CD4-positive, CD25-positive, alpha-beta regulatory T cell (primary cell): ENCODE measurements around the gene KCNQ5. TPM values are rescaled to one million over a fixed set of nuclear protein-coding genes. Genes with fewer than 3 reads are reported as not detected.

ENCODE experiments used
- ATAC-seq, 2 donors: fragments of 150-1000 bp; cut with Tn5 transposase; one replicate each; pipeline ENCODE4 v1.10.0; 2021; ENCODE audit warnings: low read depth in 2 of 2, moderate number of reproducible peaks in 2 of 2, moderate library complexity in 1 of 2
- DNase-seq, 3 donors: peaks; one replicate each; pipeline versions ENCODE4 v3.0.0 to v3.0.0-alpha.2; 2012 to 2022; ENCODE audit warnings: mixed read lengths in 1 of 3
- H3K27ac ChIP-seq: one replicate; pipeline ENCODE4 v1.7.0; 2013; ENCODE audit warnings: mild to moderate bottlenecking, low read length; ENCODE audit not compliant: insufficient read depth, poor library complexity, severe bottlenecking
- H3K27me3 ChIP-seq: one replicate; pipeline ENCODE4 v1.7.0; 2013; ENCODE audit warnings: low read length; ENCODE audit not compliant: control insufficient read depth, insufficient read depth
- H3K36me3 ChIP-seq: one replicate; pipeline ENCODE4 v1.7.0; 2013; ENCODE audit warnings: mild to moderate bottlenecking, low read length, moderate library complexity; ENCODE audit not compliant: control insufficient read depth, insufficient read depth
- H3K4me1 ChIP-seq: 2 replicates; pipeline ENCODE4 v1.7.0; 2013; ENCODE audit warnings: mild to moderate bottlenecking, low read length; ENCODE audit not compliant: insufficient read depth, control insufficient read depth, poor library complexity, severe bottlenecking
- H3K4me3 ChIP-seq: one replicate; pipeline ENCODE4 v1.7.0; 2013; ENCODE audit warnings: low read depth, mild to moderate bottlenecking, low read length, moderate library complexity
- H3K9me3 ChIP-seq, 2 experiments: 1 replicate in 1 of 2; 2 replicates in 1 of 2; pipeline ENCODE4 v1.7.0; 2013; ENCODE audit warnings: low read length in 2 of 2, mild to moderate bottlenecking in 1 of 2, moderate library complexity in 1 of 2; ENCODE audit not compliant: control insufficient read depth in 2 of 2
- H3K27ac Mint-ChIP-seq, 3 donors: one replicate each; pipeline ENCODE4 v1.8.0; 2020 to 2022; ENCODE audit warnings: mild to moderate bottlenecking in 3 of 3, mixed read lengths in 3 of 3, moderate library complexity in 2 of 3
- H3K27me3 Mint-ChIP-seq: one replicate; pipeline ENCODE4 v1.8.0; 2022; ENCODE audit warnings: mild to moderate bottlenecking, mixed read lengths
- H3K36me3 Mint-ChIP-seq: one replicate; pipeline ENCODE4 v1.8.0; 2020; ENCODE audit warnings: mixed read lengths
- H3K4me1 Mint-ChIP-seq, 4 donors: one replicate each; pipeline ENCODE4 v1.8.0; 2020 to 2022; ENCODE audit warnings: mixed read lengths in 4 of 4, mild to moderate bottlenecking in 1 of 4
- H3K4me3 Mint-ChIP-seq, 4 donors: one replicate each; pipeline ENCODE4 v1.8.0; 2020 to 2022; ENCODE audit warnings: mild to moderate bottlenecking in 4 of 4, mixed read lengths in 4 of 4, moderate library complexity in 3 of 4
- H3K9me3 Mint-ChIP-seq, 7 donors: one replicate each; pipeline ENCODE4 v1.8.0; 2020 to 2022; ENCODE audit warnings: mixed read lengths in 7 of 7, mild to moderate bottlenecking in 3 of 7, moderate library complexity in 2 of 7
- polyA plus RNA-seq, 4 donors: library from polyadenylated mRNA; unstranded; fragments of 300-500 nt; fragmentation: Illumina TruSeq; gene quantifications; one replicate each; pipeline ENCODE4 v1.2.3, GENCODE V29; 2021
- total RNA-seq: library from RNA; stranded (reverse); gene quantifications from one replicate; pipeline ENCODE4 v1.2.3, GENCODE V29; 2022

Gene KCNQ5
- total and polyA plus RNA-seq, 5 donors from 2014 or later: 0.45 to 2.5 (median 1.8) TPM

DNA sequence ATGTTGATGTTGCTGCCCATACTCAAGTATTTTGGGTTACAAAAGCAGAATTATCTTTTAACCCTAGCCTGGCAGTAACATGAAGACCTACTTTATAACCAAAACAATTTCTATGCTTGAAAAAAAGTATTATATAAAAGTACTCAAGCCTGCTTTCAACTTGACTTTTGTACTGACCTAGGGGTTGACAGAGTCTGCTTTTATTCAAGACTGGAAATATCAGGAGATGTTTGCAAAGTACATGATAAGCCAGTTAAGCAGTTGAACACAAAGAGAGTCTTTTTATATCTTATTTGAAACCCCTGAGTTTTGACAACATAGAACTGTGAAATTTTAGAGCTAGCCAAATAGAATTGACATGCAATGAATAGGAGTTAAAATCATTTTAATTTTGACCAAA lies 159.8 kb downstream of the KCNQ5 start:
- Mint-ChIP-seq H3K4me3 (no peak overlapping the region), H3K9me3 (peaks cover 0 to 2% (median 0%) of the 10 kb centered on the region in 7 donors), H3K36me3 (no peaks in the 10 kb centered on the region), H3K27ac (no peak overlapping the region), H3K27me3 (no peaks in the 10 kb centered on the region), H3K4me1 (no peaks in the 10 kb centered on the region)
- H3K9me3 ChIP-seq: no peaks in the 10 kb centered on the region
- H3K36me3 ChIP-seq: no peaks in the 10 kb centered on the region
- ATAC-seq (no peak), DNase-seq (no peak)
- H3K27ac ChIP-seq: no peak overlapping the region
- H3K4me1 ChIP-seq: no peaks in the 10 kb centered on the region
- H3K4me3 ChIP-seq: no peak overlapping the region
- no peaks in the 10 kb centered on the region for H3K27me3 ChIP-seq

DNA sequence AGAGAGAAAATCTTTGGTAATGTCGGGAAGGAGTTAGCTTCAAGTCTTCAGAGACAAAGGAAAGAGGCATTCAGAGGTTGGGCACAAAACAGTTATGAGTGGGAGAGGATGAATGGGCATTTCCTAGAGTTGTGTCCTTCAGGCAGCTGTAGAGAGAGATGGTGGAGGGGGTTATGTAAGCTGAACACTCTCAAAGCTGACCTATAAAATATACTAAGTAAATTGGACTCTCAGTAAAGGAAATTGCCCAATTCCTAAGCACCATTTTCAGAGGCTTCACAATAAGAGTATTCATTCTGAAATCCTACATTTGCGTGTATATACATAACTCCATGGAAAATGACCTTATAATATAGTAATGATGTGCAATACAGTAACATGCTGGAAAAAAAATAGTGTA lies 161.2 kb downstream of the KCNQ5 start:
- no peak for ATAC-seq
- Histone ChIP-seq H3K36me3 (no peaks in the 10 kb centered on the region), H3K4me1 (no peaks in the 10 kb centered on the region), H3K9me3 (no peaks in the 10 kb centered on the region), H3K27me3 (no peaks in the 10 kb centered on the region), H3K4me3 (no peak overlapping the region), H3K27ac (no peak overlapping the region)
- H3K4me3 Mint-ChIP-seq: no peak overlapping the region
- H3K36me3 Mint-ChIP-seq: no peaks in the 10 kb centered on the region
- no peaks in the 10 kb centered on the region for H3K27me3 Mint-ChIP-seq
- H3K4me1 Mint-ChIP-seq: no peaks in the 10 kb centered on the region
- H3K9me3 Mint-ChIP-seq: peaks cover 0 to 2% (median 0%) of the 10 kb centered on the region in 7 donors
- DNase-seq: no peak
- H3K27ac Mint-ChIP-seq: no peak overlapping the region

DNA sequence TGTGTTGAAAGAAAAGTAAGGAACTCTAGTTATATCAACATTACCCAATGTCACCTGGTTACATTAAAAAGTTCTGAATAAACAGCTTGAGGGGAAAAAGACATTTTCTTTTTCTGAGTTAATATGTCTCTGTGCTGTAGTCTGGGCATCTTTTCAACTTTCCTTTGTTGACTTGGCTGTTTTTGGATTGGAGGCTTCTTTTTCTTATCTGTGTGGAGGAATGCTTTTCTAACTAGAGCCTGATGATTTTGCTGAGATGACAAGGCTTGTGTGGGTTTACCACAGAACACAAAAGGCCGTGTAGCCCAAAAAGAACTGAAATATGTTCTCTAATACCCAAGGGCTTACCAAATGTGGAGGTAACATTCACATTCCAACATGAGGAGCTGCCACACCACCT lies 161.8 kb downstream of the KCNQ5 start:
- H3K9me3 ChIP-seq: no peaks in the 10 kb centered on the region
- peaks cover 0 to 2% (median 0%) of the 10 kb centered on the region in 7 donors for H3K9me3 Mint-ChIP-seq
- H3K4me1 ChIP-seq: no peaks in the 10 kb centered on the region
- no peak overlapping the region for H3K27ac ChIP-seq
- DNase-seq: no peak
- no peak overlapping the region for H3K27ac Mint-ChIP-seq
- H3K27me3 Mint-ChIP-seq: no peaks in the 10 kb centered on the region
- no peaks in the 10 kb centered on the region for H3K27me3 ChIP-seq
- no peaks in the 10 kb centered on the region for H3K36me3 Mint-ChIP-seq
- ATAC-seq: no peak
- H3K4me3 ChIP-seq: no peak overlapping the region
- no peak overlapping the region for H3K4me3 Mint-ChIP-seq
- no peaks in the 10 kb centered on the region for H3K4me1 Mint-ChIP-seq
- H3K36me3 ChIP-seq: no peaks in the 10 kb centered on the region

DNA sequence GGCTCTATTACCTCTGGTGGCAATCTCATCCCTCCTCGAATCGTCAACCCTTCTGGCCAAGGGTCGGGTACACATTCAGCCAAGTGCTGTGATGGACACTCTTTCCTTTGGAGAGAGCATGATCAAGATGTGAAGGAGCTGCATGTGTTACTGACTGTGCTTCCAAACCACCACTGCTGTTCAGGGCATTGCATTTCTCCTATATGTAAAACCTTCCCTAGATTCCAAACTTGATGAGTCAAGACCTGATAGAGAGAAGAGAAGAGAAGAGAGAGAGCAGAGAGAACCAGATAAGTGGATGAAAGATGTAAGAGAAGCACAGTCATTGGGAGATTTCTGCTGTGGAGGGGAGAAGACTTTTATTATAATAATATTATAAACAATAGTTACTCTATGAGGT lies 162.2 kb downstream of the KCNQ5 start:
- no peak overlapping the region for H3K27ac ChIP-seq
- H3K27ac Mint-ChIP-seq: no peak overlapping the region
- no peaks in the 10 kb centered on the region for H3K4me1 ChIP-seq
- H3K4me3 ChIP-seq: no peak overlapping the region
- H3K9me3 Mint-ChIP-seq: peaks cover 0 to 1% (median 0%) of the 10 kb centered on the region in 7 donors
- H3K36me3 ChIP-seq: no peaks in the 10 kb centered on the region
- no peaks in the 10 kb centered on the region for H3K27me3 ChIP-seq
- ATAC-seq (no peak), DNase-seq (no peak)
- H3K27me3 Mint-ChIP-seq: no peaks in the 10 kb centered on the region
- H3K4me3 Mint-ChIP-seq: no peak overlapping the region
- no peaks in the 10 kb centered on the region for H3K9me3 ChIP-seq
- H3K4me1 Mint-ChIP-seq: no peaks in the 10 kb centered on the region
- H3K36me3 Mint-ChIP-seq: no peaks in the 10 kb centered on the region

DNA sequence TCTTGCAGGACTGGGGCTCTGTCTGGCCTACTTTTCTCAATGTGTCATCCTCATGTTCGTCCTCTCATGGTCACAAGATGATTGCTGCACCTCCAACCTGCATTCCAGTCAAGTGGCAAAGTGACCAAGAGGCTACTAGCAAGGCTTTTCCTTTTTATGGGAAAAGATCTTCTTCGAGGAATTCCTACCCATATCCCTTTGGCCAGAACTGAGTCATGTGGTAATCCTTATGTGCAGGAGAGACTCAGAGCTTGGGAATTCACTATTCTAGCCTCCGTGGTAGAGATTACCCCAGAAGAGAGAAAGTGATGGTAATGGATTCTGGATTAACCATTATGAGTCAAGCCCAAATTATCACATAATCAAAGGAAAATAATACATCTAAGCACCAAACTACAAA lies 162.7 kb downstream of the KCNQ5 start:
- Mint-ChIP-seq H3K9me3 (peaks cover 0 to 1% (median 0%) of the 10 kb centered on the region in 7 donors), H3K4me1 (no peaks in the 10 kb centered on the region)

DNA sequence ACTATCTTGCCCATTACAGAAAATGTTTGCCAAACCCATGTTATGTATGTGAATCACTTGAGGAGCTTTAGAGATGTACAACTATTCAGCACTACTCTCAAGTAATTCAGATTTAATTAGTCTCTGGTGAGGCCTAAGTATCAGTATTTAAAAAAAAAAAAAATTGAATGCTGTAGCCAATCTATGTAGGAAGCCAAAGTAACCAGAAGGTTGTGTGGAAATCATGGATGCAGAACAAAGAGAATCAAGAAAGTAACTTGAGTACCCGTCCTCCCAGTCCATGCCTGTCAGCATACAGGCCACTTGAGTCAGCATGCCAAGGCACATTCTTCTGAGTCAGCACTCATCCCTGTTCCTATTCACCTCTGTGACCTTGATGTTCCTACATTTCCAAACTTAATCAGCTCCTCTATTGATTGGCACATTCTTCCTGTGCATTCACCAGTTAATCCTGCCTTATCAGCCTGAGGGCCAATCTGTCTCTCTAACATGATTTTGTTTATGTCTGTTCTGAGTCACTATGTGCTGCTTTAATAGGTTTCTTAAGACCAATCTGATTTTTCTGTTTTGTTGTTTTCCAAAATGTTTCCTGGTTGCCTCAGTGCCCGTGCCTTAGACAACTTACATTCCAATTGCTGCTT lies 165.6 kb downstream of the KCNQ5 start:
- Mint-ChIP-seq H3K9me3 (peaks cover 0 to 1% (median 0%) of the 10 kb centered on the region in 7 donors), H3K27me3 (no peaks in the 10 kb centered on the region), H3K27ac (no peak overlapping the region), H3K4me3 (no peak overlapping the region), H3K36me3 (peaks cover 4% of the 10 kb centered on the region), H3K4me1 (peaks cover 0 to 2% (median 0%) of the 10 kb centered on the region in 4 donors)
- Histone ChIP-seq H3K4me1 (no peaks in the 10 kb centered on the region), H3K27me3 (no peaks in the 10 kb centered on the region), H3K4me3 (no peak overlapping the region), H3K9me3 (no peaks in the 10 kb centered on the region), H3K36me3 (no peaks in the 10 kb centered on the region), H3K27ac (no peak overlapping the region)
- no peak for ATAC-seq
- no peak for DNase-seq

More for the DNA sequence above, 162.7 kb downstream of the KCNQ5 start:
- ATAC-seq: no peak
- Histone ChIP-seq H3K4me3 (no peak overlapping the region), H3K4me1 (no peaks in the 10 kb centered on the region), H3K36me3 (no peaks in the 10 kb centered on the region), H3K27me3 (no peaks in the 10 kb centered on the region), H3K27ac (no peak overlapping the region), H3K9me3 (no peaks in the 10 kb centered on the region)
- no peaks in the 10 kb centered on the region for H3K36me3 Mint-ChIP-seq
- no peaks in the 10 kb centered on the region for H3K27me3 Mint-ChIP-seq
- no peak overlapping the region for H3K4me3 Mint-ChIP-seq
- H3K27ac Mint-ChIP-seq: no peak overlapping the region
- DNase-seq: no peak

DNA sequence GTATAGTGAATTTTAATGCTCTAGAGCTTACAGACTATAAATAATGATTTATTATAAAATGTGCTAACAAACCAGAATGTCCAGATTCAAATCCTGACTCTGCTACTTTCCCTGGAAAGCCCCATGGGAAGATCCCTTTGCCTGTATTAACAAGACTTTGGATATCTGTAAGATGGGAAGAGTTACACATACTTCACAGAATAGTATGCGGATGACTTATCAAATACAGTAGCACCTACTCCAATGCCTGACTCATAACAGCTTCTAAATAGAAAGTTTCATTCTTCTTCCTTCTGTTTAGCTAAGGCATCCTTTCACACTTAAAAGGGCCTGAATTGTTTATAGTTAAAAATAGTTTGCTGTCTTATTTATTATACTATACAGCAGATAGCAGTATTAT lies 166.3 kb downstream of the KCNQ5 start:
- no peaks in the 10 kb centered on the region for H3K4me1 ChIP-seq
- H3K27ac Mint-ChIP-seq: no peak overlapping the region
- peaks cover 0 to 1% (median 0%) of the 10 kb centered on the region in 7 donors for H3K9me3 Mint-ChIP-seq
- no peak overlapping the region for H3K4me3 ChIP-seq
- peaks cover 0 to 2% (median 0%) of the 10 kb centered on the region in 4 donors for H3K4me1 Mint-ChIP-seq
- ATAC-seq: no peak
- no peaks in the 10 kb centered on the region for H3K36me3 ChIP-seq
- H3K27ac ChIP-seq: no peak overlapping the region
- no peak overlapping the region for H3K4me3 Mint-ChIP-seq
- no peaks in the 10 kb centered on the region for H3K27me3 Mint-ChIP-seq
- peaks cover 4% of the 10 kb centered on the region for H3K36me3 Mint-ChIP-seq
- H3K9me3 ChIP-seq: no peaks in the 10 kb centered on the region
- H3K27me3 ChIP-seq: no peaks in the 10 kb centered on the region
- no peak for DNase-seq

DNA sequence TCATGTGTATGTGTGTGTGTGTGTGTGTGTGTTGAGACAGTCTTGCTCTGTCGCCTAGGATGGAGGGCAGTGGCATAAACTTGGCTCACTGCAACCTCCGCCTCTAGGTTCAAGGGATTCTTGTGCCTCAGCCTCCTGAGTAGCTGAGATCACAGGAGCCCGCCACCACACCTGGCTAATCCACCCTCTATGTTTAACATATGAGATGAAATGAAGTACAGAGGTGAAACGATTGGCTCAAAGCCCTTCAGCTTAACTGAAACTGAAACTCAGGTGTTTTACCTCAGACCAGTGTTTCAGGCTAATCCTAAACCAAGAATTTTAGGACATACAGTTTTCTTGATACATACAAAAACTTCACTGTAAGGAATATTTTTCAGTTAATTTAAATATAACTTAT lies 167.3 kb downstream of the KCNQ5 start:
- no peaks in the 10 kb centered on the region for H3K9me3 ChIP-seq
- no peaks in the 10 kb centered on the region for H3K36me3 ChIP-seq
- DNase-seq (peak in 1 of 3 donors; percentile 5), ATAC-seq (no peak)
- peaks cover 0 to 2% (median 0%) of the 10 kb centered on the region in 4 donors for H3K4me1 Mint-ChIP-seq
- H3K4me3 ChIP-seq: no peak overlapping the region
- no peak overlapping the region for H3K27ac ChIP-seq
- H3K36me3 Mint-ChIP-seq: peaks cover 4% of the 10 kb centered on the region
- no peak overlapping the region for H3K4me3 Mint-ChIP-seq
- no peak overlapping the region for H3K27ac Mint-ChIP-seq
- H3K27me3 ChIP-seq: no peaks in the 10 kb centered on the region
- no peaks in the 10 kb centered on the region for H3K27me3 Mint-ChIP-seq
- H3K9me3 Mint-ChIP-seq: peaks cover 0 to 1% (median 0%) of the 10 kb centered on the region in 7 donors
- H3K4me1 ChIP-seq: no peaks in the 10 kb centered on the region
